Heart left ventricle (tissue), 13 donors: Measurements from ENCODE around the gene TRIM38.

Experiments used
- CTCF ChIP-seq, 12 donors: fragments of 200-600 bp; sonication (generic) in 4 of 12; IDR thresholded peaks; one replicate each; pipeline versions ENCODE4 v1.5.0 to v1.8.0; 2018 to 2022; ENCODE audit warnings: antibody characterized with exemption in 12 of 12, mild to moderate bottlenecking in 5 of 12
- POLR2A ChIP-seq, 2 donors: fragments of 450-650 bp; IDR thresholded peaks; one replicate each; pipeline ENCODE4 v1.6.1; 2017; ENCODE audit warnings: antibody characterized with exemption in 2 of 2, mild to moderate bottlenecking in 2 of 2, moderate library complexity in 2 of 2
- donor health status: ischemic (EF 13 %, LVEDD 7.1; RV severe dilation, severe dysfunction).
- donor health status: DM: no; HTN: yes; CAD: no.
- donor health status: DM: no; HTN: no; CAD: no.
- donor health status: ischemic (EF 25% LVEDD 6.9; RV normal size, moderate dysfunction).
- donor health status: ischemic (EF 25% LVEDD 5.7; RV mildly dilated, moderate dysfunction).
- donor health status: ischemic (EF 35%, LVEDD 5.7; RV mildly dilated, moderate dysfunction).
- donor health status: nonischemic (EF 11% LVEDD 7.7; RV severe dilation, severe dysfunction).
- donor health status: DM: yes; HTN: yes; CAD: no.
- donor health status: PGD.
- donor health status: ischemic (EF 29% LVEDD 5.4; RV normal size, mild dysfunction).
- donor health status: nonischemic (EF 23%, LVEDD 6.1; RV moderate dilation, normal function).

GRCh38 chr6:26020329-26021000 is 57.9 kb downstream of the TRIM38 start:
- TF ChIP-seq CTCF (IDR thresholded peaks at IDR 0.05) (peak in 1 of 12 donors; percentile 6), POLR2A (IDR thresholded peaks at IDR 0.05) (peak; percentile 96 to 99)
